ENCODE results near the gene CREB5. TPM values are rescaled to one million over a fixed set of nuclear protein-coding genes. Genes with fewer than 3 reads are reported as not detected.

Gene CREB5
- total and polyA plus RNA-seq, 7 donors: 0.80 to 42.1 (median 4.6) TPM

DNA sequence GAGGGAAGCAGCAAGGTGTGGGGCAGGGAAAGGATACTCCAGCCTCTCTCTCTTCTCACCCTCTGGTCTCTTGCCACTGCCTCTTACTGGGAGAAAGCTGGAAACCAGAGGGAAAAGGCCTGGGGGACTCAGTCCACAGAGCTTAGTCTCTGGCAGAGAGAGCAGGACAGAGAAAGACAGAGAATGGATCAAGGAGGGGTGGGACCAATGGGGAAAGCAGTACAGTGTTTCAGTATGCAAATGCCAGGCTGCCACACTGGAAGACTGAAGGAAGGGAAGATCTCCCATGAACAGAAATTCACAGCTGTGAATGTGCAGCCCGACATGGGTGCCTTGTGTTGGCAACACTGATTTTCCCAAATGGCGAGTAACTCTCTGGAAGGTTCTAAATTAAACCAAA lies 40.4 kb downstream of the CREB5 start:
- no peak overlapping the region for H3K4me3 ChIP-seq
- no peaks in the 10 kb centered on the region for H3K27me3 ChIP-seq
- no peak overlapping the region for H3K27ac ChIP-seq
- no peak for TF ChIP-seq EP300 (IDR thresholded peaks at IDR 0.05)
- TF ChIP-seq, protein P1, sequence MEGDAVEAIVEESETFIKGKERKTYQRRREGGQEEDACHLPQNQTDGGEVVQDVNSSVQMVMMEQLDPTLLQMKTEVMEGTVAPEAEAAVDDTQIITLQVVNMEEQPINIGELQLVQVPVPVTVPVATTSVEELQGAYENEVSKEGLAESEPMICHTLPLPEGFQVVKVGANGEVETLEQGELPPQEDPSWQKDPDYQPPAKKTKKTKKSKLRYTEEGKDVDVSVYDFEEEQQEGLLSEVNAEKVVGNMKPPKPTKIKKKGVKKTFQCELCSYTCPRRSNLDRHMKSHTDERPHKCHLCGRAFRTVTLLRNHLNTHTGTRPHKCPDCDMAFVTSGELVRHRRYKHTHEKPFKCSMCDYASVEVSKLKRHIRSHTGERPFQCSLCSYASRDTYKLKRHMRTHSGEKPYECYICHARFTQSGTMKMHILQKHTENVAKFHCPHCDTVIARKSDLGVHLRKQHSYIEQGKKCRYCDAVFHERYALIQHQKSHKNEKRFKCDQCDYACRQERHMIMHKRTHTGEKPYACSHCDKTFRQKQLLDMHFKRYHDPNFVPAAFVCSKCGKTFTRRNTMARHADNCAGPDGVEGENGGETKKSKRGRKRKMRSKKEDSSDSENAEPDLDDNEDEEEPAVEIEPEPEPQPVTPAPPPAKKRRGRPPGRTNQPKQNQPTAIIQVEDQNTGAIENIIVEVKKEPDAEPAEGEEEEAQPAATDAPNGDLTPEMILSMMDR (IDR thresholded peaks at IDR 0.05): no peak
- H3K4me1 ChIP-seq: no peaks in the 10 kb centered on the region
- DNase-seq: no peak
- intact Hi-C loops (cut with DNase I): no loop called here
- WGBS, 2 donors: 66 to 93% methylated on average over 2 of the region's 2 CpGs
- no peaks in the 10 kb centered on the region for H3K9me3 ChIP-seq
- H3K36me3 ChIP-seq: no peaks in the 10 kb centered on the region

DNA sequence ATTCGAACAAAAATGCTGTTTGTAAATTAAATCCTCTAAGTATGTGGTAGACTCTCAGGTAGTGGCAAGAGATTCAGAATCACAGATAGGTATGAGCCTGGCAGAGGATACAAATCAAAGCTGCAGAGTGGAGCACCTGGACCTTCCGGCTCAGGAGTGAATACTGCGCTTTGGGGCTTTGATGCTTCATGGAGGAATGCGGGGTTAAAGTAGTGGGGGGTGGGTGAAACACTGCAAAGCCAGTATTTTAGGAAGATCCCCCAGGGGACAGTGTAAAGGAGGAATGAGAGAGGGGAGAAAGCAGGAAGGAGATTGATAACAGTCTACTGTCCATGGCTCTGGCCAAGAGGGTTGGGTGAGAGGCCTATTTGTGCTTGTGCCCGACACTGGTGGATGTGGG lies 43.2 kb downstream of the CREB5 start:
- H3K27ac ChIP-seq: no peak overlapping the region
- TF ChIP-seq, protein P1 (IDR thresholded peaks at IDR 0.05): no peak
- TF ChIP-seq POLR2A (IDR thresholded peaks at IDR 0.05) (no peak), EP300 (IDR thresholded peaks at IDR 0.05) (no peak), POLR2AphosphoS5 (IDR thresholded peaks at IDR 0.05) (no peak)
- H3K36me3 ChIP-seq: no peaks in the 10 kb centered on the region
- no peaks in the 10 kb centered on the region for H3K9me3 ChIP-seq
- intact Hi-C loops (cut with DNase I): no loop called here
- H3K4me1 ChIP-seq: no peaks in the 10 kb centered on the region
- 84 to 93% methylated on average over 5 of the region's 5 CpGs for WGBS, 2 donors
- DNase-seq: no peak
- no peak overlapping the region for H3K4me3 ChIP-seq
- no peaks in the 10 kb centered on the region for H3K27me3 ChIP-seq

GRCh38 chr7:28456044-28456443 lies 43.7 kb downstream of the CREB5 start:
- Histone ChIP-seq H3K9me3 (no peaks in the 10 kb centered on the region), H3K36me3 (no peaks in the 10 kb centered on the region), H3K27ac (no peak overlapping the region), H3K27me3 (no peaks in the 10 kb centered on the region), H3K4me1 (no peaks in the 10 kb centered on the region), H3K4me3 (no peak overlapping the region)
- intact Hi-C loops (cut with DNase I): no loop called here
- TF ChIP-seq, protein P1 (IDR thresholded peaks at IDR 0.05): no peak
- TF ChIP-seq POLR2A (IDR thresholded peaks at IDR 0.05) (no peak), EP300 (IDR thresholded peaks at IDR 0.05) (no peak), POLR2AphosphoS5 (IDR thresholded peaks at IDR 0.05) (no peak)
- 17 to 54% methylated on average over 1 of the region's 1 CpG for WGBS, 2 donors
- no peak for DNase-seq

DNA sequence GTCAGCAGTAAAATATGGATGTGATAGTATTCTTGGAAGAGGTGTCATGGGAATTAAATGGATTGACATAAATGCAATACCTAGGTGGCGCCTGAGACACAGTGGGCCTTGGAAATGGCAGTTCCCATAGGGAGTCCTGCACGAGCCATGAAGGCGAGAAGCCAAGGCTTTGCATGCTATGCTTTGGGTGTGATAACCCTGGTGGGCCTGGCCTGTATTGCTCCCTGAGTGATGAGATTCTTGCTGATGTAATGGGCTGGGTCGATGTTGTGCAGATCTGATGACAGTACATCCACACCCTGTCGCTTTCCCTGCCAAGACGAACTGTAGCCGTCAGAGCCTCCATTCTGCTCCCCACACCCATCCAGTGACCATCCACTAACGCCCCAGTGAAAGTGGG lies 46.4 kb downstream of the CREB5 start:
- Histone ChIP-seq H3K4me3 (no peak overlapping the region), H3K27ac (no peak overlapping the region), H3K36me3 (no peaks in the 10 kb centered on the region), H3K4me1 (no peaks in the 10 kb centered on the region), H3K27me3 (no peaks in the 10 kb centered on the region), H3K9me3 (no peaks in the 10 kb centered on the region)
- DNase-seq: no peak
- TF ChIP-seq EP300 (IDR thresholded peaks at IDR 0.05) (no peak), POLR2A (IDR thresholded peaks at IDR 0.05) (no peak), POLR2AphosphoS5 (IDR thresholded peaks at IDR 0.05) (no peak)
- TF ChIP-seq, protein P1 (IDR thresholded peaks at IDR 0.05): no peak
- intact Hi-C loops (cut with DNase I): no loop called here
- WGBS, 2 donors: 75 to 87% methylated on average over 8 of the region's 8 CpGs

- H3K9me3 ChIP-seq: no peaks in the 10 kb centered on the region
- intact Hi-C loops (cut with DNase I): no loop called here
- H3K36me3 ChIP-seq: no peaks in the 10 kb centered on the region
- no peaks in the 10 kb centered on the region for H3K4me1 ChIP-seq
- no peak overlapping the region for H3K27ac ChIP-seq
- TF ChIP-seq POLR2A (IDR thresholded peaks at IDR 0.05) (no peak), POLR2AphosphoS5 (IDR thresholded peaks at IDR 0.05) (no peak), EP300 (IDR thresholded peaks at IDR 0.05) (no peak)
- TF ChIP-seq, protein P1 (IDR thresholded peaks at IDR 0.05): no peak
- no peaks in the 10 kb centered on the region for H3K27me3 ChIP-seq
- DNase-seq: no peak
- WGBS, 2 donors: 85 to 92% methylated on average over 4 of the region's 4 CpGs
- H3K4me3 ChIP-seq: no peak overlapping the region
These were observed 47.0 kb downstream of the CREB5 start for GRCh38 chr7:28459306-28459705.
